Measurements from ENCODE around the gene RAB31.

RAB31 gene

DNA sequence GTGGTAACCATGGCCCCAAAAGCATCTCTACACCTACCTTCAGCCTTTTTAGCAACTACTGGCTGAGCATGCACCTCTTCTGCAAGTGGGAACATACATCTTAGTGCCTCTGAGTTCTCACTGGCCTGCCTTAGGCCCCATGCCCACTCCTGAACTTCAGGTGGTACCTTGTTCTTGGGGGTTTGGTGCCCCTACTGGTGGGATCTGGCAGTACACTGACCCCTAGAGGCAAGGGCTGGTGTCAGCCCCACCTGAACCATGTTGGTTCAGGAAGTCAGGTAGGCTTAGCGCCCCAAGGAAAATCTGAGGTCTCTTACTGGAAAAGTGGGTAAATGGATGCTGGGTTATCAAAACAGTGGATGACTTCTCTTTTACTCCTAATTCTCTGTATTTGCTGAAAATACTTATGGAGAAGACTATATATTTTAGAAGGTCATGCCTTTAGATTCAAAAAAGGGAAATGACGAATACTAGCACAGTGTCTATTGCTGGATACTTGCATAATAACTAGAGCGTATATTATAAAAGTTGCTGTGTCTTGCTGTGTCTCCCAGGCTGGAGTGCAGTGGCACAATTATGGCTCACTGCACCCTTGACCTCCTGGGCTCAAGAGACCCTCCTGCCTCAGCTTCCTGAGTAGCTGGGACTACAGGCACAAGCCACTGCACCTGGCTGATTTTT lies 84.6 kb downstream of the RAB31 start:
- Histone ChIP-seq H3K4me1 (ENCODE audit: control insufficient read depth, insufficient read depth, low read length) (no peaks in the 10 kb centered on the region), H3K9ac (ENCODE audit: low read length) (no peak overlapping the region), H3K27me3 (ENCODE audit: control insufficient read depth, insufficient read depth, low read length) (no peaks in the 10 kb centered on the region), H3K36me3 (ENCODE audit: control insufficient read depth, insufficient read depth, low read length) (no peaks in the 10 kb centered on the region), H3K4me3 (ENCODE audit: low read length) (no peak overlapping the region), H3K9me3 (ENCODE audit: control insufficient read depth, low read length) (no peaks in the 10 kb centered on the region)

DNA sequence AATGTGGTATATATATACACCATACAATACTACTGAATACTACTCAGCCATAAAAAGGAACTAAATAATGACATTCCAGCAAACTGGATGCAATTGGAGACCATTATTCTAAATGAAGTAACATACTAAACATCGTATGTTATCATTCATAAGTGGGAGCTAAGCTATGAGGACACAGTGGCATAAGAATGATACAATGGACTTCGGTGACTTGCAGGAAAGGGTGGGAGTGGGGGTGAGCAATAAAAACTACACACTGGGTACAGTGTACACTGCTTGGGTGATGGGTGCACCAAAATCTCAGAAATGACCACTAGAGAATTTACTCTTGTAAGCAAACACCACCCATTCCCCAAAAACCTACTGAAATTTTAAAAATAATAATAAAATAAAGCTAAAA lies 87.9 kb downstream of the RAB31 start:
- H3K36me3 ChIP-seq (ENCODE audit: control insufficient read depth, insufficient read depth, low read length), result no peaks in the 10 kb centered on the region
- no peaks in the 10 kb centered on the region for H3K27me3 ChIP-seq (ENCODE audit: control insufficient read depth, insufficient read depth, low read length)
- H3K9ac ChIP-seq (ENCODE audit: low read length), result no peak overlapping the region
- no peaks in the 10 kb centered on the region for H3K9me3 ChIP-seq (ENCODE audit: control insufficient read depth, low read length)
- no peaks in the 10 kb centered on the region for H3K4me1 ChIP-seq (ENCODE audit: control insufficient read depth, insufficient read depth, low read length)
- no peak overlapping the region for H3K4me3 ChIP-seq (ENCODE audit: low read length)

DNA sequence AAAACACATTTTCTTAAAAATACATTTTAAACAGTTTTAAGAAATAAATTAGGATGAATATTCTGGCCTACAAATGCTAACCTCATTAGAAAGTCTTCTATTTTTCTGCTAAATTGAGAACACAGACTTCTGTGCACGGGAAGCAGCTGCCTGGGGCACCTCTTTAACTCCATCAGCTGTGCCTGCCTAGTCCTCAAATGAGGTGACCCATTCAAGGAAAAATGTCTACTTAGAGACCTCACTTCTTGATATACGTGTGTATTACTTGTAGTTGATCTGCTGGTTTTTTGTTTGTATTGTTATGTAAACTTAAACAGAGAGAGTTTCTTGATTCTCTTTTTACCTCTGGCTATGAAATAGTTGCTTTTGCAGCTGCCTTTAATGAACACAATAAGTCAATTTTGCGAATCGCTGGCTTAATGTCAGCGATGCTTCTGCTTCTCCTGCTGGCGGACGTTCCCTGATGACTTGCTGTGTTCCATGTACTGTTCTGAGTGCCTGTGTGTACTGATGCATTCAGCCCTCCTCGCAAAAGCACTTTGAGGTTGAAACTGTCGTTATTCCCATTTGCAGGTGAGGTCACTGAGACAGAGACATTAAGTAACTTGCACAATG lies 88.9 kb downstream of the RAB31 start:
- Histone ChIP-seq H3K9me3 (ENCODE audit: control insufficient read depth, low read length) (no peaks in the 10 kb centered on the region), H3K27me3 (ENCODE audit: control insufficient read depth, insufficient read depth, low read length) (no peaks in the 10 kb centered on the region), H3K9ac (ENCODE audit: low read length) (no peak overlapping the region), H3K36me3 (ENCODE audit: control insufficient read depth, insufficient read depth, low read length) (no peaks in the 10 kb centered on the region), H3K4me1 (ENCODE audit: control insufficient read depth, insufficient read depth, low read length) (no peaks in the 10 kb centered on the region), H3K4me3 (ENCODE audit: low read length) (no peak overlapping the region)

DNA sequence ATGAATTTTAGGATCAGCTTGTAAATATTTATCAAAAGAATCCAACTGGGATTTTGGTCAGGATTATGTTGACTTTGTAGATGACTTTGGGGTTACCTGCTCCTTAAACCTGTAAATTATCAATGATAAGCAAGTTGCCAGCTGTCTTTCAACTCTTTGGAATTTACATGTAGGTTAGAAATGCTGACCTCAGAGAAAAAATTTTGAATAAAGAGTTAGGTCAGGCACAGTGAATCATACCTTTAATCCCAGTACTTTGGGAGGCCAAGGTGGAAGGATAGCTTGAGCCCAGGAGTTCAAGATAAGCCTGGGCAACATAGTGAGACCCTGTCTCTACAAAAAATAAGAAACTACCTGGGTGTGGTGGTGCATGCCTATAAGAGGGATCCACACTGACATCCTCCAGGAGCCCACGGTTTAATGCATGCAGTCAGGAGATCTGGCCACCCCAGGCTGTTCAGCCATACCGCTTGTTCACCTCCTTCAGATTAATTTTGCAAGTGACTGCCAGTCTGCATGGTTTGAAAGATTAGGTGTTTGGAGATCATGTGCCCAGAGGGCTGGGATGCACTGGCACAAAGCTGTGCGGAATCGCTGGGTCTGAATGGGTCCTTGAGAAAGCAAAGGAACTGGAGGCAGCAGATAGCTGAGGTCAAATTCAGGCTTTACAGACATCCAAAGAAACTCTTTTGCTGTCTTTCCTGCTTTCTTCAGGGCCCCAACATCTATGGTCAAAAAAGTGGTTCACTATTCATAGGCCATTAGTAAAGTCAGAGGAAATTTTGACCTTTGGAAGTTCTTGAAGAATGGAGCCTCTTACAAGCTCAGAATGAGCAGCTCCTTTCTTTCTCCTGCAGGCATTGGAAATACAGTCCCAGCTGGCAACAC lies 94.3 kb downstream of the RAB31 start:
- Histone ChIP-seq H3K9ac (ENCODE audit: low read length) (no peak overlapping the region), H3K27me3 (ENCODE audit: control insufficient read depth, insufficient read depth, low read length) (no peaks in the 10 kb centered on the region), H3K4me3 (ENCODE audit: low read length) (no peak overlapping the region), H3K9me3 (ENCODE audit: control insufficient read depth, low read length) (no peaks in the 10 kb centered on the region), H3K4me1 (ENCODE audit: control insufficient read depth, insufficient read depth, low read length) (peaks cover 3% of the 10 kb centered on the region), H3K36me3 (ENCODE audit: control insufficient read depth, insufficient read depth, low read length) (no peaks in the 10 kb centered on the region)

DNA sequence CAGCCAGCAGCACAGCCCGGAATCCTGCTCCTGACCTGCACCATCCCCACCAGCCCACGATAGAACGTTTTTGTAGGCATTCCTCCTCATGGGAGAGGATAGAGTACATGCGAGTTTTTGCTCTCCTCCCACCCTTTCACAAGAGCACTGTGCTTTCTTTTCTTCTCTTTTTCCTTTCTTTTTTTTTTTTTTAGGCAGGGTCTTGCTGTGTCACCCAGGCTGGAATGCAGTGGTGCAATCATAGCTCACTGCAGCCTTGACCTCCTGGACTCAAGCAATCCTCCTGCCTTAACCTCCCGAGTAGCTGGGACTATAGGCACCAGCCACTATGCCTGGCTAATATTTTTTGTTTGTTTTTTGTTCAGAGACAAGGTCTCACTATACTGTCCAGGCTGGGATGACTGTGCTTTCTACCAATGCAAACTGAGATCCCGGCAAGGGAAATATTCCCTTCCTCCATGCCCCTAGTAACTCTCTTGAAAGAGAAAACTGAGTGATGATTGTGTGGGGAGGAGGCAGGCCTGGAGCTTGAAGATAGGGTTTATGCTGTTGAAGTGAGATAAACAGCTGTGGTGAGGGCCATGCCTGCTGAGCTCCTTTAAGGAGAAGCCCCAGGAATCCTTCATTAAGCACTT lies 95.1 kb downstream of the RAB31 start:
- Histone ChIP-seq H3K9me3 (ENCODE audit: control insufficient read depth, low read length) (no peaks in the 10 kb centered on the region), H3K9ac (ENCODE audit: low read length) (no peak overlapping the region), H3K27me3 (ENCODE audit: control insufficient read depth, insufficient read depth, low read length) (no peaks in the 10 kb centered on the region), H3K4me1 (ENCODE audit: control insufficient read depth, insufficient read depth, low read length) (peaks cover 3% of the 10 kb centered on the region), H3K4me3 (ENCODE audit: low read length) (no peak overlapping the region), H3K36me3 (ENCODE audit: control insufficient read depth, insufficient read depth, low read length) (no peaks in the 10 kb centered on the region)

DNA sequence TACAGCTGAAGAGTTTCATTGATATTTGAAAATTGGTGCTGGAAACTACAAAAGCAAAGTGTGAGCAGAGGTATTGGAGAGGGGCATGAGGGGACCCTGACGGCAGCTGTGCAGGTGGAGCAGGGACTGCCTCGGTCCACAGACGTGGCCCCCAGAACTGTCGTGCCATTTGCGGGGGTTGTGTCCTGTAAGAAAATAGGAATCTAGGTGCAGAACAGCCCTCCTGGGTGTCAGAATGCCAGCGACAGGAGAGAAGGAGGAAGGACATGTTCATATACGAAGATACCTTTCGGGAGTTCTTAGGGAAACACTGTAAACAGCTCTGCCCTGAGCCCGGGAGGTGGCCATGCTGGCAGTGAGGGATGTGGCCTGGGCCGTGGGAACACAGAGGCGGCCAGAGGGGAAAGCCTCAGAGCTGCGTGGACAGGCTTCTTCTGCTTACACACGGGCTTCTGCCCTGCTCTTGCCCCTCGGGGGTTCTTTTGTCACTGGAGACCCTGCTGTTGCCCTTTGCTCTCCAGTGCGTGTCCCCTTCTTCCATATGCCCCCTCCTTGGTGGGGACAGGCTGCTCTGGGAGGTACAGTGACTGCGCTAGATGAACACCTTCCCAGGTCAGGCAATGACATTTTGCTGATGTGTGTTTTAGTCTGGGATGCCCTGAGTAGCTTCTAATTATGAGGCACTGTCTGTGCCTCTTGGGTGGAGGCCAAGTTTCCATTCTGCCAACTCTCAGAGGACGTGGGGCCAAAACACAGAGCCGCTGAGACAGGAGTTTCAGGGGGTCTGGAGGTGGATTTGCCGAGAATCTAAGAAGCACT lies 95.8 kb downstream of the RAB31 start:
- no peaks in the 10 kb centered on the region for H3K36me3 ChIP-seq (ENCODE audit: control insufficient read depth, insufficient read depth, low read length)
- no peaks in the 10 kb centered on the region for H3K27me3 ChIP-seq (ENCODE audit: control insufficient read depth, insufficient read depth, low read length)
- no peak overlapping the region for H3K4me3 ChIP-seq (ENCODE audit: low read length)
- H3K9ac ChIP-seq (ENCODE audit: low read length), result no peak overlapping the region
- H3K9me3 ChIP-seq (ENCODE audit: control insufficient read depth, low read length), result no peaks in the 10 kb centered on the region
- H3K4me1 ChIP-seq (ENCODE audit: control insufficient read depth, insufficient read depth, low read length), result peaks cover 7% of the 10 kb centered on the region

DNA sequence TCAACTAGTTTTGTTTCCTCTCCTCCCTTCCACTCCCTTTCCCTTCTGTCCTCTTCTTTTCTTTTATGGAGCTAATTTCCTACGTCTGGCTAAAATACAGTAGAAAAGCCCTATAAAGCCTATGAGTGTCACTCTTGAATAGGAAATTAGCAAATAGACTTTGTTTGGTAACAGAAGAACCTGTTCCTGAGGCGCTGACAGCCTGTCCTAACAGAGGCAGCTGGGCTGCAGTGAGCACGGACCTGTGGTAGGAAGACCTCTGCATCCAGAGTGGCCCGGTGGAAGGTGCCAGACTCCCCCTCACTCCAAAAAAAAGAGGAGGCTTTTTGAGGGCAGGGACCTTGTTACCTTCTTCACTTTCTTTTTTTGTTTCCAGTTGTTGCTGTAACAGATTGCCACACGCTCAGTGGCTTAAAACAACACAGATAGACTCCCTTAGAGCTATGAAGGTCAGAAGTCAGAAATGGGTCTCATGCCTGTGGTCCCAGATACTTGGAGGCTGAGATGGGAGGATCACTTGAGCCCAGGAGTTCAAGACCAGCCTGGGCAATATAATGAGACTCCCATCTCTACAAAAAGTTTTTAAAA lies 96.5 kb downstream of the RAB31 start:
- Histone ChIP-seq H3K9me3 (ENCODE audit: control insufficient read depth, low read length) (no peaks in the 10 kb centered on the region), H3K4me1 (ENCODE audit: control insufficient read depth, insufficient read depth, low read length) (peaks cover 9% of the 10 kb centered on the region), H3K27me3 (ENCODE audit: control insufficient read depth, insufficient read depth, low read length) (no peaks in the 10 kb centered on the region), H3K9ac (ENCODE audit: low read length) (no peak overlapping the region), H3K4me3 (ENCODE audit: low read length) (no peak overlapping the region), H3K36me3 (ENCODE audit: control insufficient read depth, insufficient read depth, low read length) (no peaks in the 10 kb centered on the region)

DNA sequence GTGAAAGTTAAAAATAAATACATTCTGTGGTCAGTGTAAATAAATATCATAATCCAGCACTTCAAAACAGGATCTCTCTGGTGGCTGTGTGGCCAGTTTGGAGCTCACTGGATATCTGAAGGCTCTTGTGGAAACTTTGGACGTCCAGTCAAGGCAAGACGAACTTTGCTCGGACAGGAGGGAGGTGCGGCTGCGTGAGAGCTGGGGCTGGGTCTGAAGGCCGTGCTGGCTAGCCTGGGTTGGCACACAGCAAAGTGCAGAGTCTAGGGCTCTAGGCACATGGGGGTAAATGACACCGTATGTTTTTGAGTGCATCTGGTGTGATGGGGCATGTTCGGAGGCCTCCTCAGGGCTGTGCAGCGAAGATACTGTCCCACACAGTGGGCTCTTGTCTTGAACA lies 98.8 kb downstream of the RAB31 start:
- Histone ChIP-seq H3K4me1 (ENCODE audit: control insufficient read depth, insufficient read depth, low read length) (peaks cover 9% of the 10 kb centered on the region), H3K9me3 (ENCODE audit: control insufficient read depth, low read length) (no peaks in the 10 kb centered on the region), H3K27me3 (ENCODE audit: control insufficient read depth, insufficient read depth, low read length) (no peaks in the 10 kb centered on the region), H3K4me3 (ENCODE audit: low read length) (no peak overlapping the region), H3K9ac (ENCODE audit: low read length) (no peak overlapping the region), H3K36me3 (ENCODE audit: control insufficient read depth, insufficient read depth, low read length) (no peaks in the 10 kb centered on the region)

DNA sequence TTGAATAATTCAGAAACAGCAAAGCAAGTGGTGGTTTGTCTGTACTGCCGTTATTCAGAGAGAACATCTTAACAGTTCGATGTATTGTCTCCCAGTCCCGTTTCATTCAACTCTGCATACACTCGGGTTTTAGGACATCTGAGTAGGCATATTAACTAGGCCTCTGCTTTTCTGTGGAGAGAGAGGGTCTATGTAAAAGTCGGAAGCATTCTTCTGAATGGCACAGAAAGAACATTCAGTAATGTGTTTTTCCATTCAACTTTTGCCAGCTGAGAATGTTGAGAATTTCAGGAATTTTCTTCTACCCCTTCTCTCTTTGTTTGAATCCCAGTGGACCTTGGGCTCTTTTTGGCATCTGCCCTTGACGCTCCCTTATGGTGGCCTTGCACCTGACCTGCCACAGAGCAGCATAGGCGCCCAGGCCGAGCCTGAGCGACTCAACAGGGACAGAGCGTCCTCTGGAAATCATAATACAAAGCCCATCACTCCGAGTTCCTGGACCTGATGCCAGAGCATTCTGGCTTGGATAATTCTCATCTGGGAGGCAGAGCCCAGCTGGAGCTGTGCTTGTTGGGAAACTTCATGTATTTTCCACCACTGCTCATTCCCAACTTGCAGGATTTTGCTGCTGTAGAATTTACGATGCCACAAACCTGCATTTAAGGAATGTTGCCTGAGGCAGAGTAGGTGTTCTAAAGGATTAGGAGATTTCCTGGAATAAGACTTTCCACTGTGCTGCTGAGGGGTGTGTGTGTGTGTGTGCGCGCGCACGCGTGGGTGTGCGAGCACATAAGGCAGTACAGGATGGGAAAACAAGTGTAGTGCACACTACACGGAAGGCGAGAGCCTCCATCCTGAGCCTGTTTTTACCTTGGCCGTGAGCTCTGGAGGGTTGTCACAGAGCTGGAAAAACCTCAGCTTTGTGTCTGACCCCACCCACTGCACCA lies 100.5 kb downstream of the RAB31 start:
- Histone ChIP-seq H3K4me3 (ENCODE audit: low read length) (no peak overlapping the region), H3K36me3 (ENCODE audit: control insufficient read depth, insufficient read depth, low read length) (no peaks in the 10 kb centered on the region), H3K4me1 (ENCODE audit: control insufficient read depth, insufficient read depth, low read length) (peaks cover 9% of the 10 kb centered on the region), H3K9me3 (ENCODE audit: control insufficient read depth, low read length) (no peaks in the 10 kb centered on the region), H3K9ac (ENCODE audit: low read length) (no peak overlapping the region), H3K27me3 (ENCODE audit: control insufficient read depth, insufficient read depth, low read length) (no peaks in the 10 kb centered on the region)

DNA sequence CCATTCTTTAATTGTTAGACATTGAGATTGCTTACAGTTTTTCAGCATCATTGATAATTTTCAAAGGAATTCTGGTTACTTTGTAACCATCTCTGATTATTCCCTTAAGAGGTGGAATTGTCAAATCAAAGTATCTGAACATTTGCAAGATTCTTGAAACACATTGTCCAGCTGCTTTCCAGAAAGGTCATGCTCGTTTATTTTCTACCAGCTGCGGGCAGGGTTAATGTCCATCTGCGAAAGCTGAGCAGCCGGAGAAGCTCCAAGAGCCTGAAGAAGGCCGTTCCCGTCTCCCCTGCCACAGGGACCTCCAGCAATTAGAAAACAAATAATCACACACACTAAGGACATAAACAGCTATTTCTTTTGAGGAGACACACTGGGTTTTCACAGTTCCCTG lies 101.6 kb downstream of the RAB31 start:
- H3K27me3 ChIP-seq (ENCODE audit: control insufficient read depth, insufficient read depth, low read length), result no peaks in the 10 kb centered on the region
- H3K36me3 ChIP-seq (ENCODE audit: control insufficient read depth, insufficient read depth, low read length), result no peaks in the 10 kb centered on the region
- no peak overlapping the region for H3K9ac ChIP-seq (ENCODE audit: low read length)
- peaks cover 7% of the 10 kb centered on the region for H3K4me1 ChIP-seq (ENCODE audit: control insufficient read depth, insufficient read depth, low read length)
- H3K9me3 ChIP-seq (ENCODE audit: control insufficient read depth, low read length), result no peaks in the 10 kb centered on the region
- H3K4me3 ChIP-seq (ENCODE audit: low read length), result no peak overlapping the region

All from mucosa of stomach (tissue), 1 donor.